Measurements from ENCODE around the gene USP35.

Gene USP35

DNA sequence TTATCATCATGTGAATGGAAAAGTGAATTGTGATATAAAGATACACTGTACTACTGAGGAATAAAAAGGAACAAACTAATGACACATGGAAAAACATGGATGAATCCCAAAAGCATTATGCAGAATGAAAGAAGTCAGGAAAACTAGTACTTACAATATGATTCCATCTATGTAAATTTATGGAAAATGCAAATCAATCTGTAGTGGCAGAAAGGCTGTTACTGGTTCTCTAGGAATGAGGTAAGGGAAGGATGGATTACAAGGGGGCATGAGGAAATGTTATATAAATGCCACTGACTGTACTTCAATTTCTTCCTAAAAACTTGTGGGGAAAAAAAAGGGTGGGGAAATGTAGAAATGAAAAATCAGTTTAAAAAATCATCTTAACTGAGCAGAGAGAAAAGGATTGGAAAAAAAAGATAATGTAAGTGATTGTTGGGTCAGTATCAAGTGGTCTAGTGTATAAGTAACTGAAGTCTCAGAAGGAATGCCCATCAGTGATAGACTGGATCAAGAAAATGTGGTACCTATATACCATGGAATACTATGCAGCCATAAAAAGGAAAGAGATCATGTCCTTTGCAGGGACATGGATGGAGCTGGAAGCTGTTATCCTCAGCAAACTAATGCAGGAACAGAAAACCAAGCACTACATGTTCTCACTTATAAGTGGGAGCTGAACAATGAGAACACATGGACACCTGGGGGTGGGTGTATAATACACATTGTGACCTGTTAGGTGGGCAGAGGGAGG, 48.8 kb downstream of the USP35 start:
- H3K27ac Mint-ChIP-seq = no peak overlapping the region
- no peak overlapping the region for H3K4me3 Mint-ChIP-seq
- peaks cover 15 to 19% of the 10 kb centered on the region in 2 donors for H3K9me3 Mint-ChIP-seq
- no peaks in the 10 kb centered on the region for H3K27me3 Mint-ChIP-seq
- DNase-seq = no peak
- peaks cover 34 to 41% of the 10 kb centered on the region in 2 donors for H3K36me3 Mint-ChIP-seq
- no peak for ATAC-seq (replicated peaks)
- peaks cover 2 to 5% of the 10 kb centered on the region in 2 donors for H3K4me1 Mint-ChIP-seq

DNA sequence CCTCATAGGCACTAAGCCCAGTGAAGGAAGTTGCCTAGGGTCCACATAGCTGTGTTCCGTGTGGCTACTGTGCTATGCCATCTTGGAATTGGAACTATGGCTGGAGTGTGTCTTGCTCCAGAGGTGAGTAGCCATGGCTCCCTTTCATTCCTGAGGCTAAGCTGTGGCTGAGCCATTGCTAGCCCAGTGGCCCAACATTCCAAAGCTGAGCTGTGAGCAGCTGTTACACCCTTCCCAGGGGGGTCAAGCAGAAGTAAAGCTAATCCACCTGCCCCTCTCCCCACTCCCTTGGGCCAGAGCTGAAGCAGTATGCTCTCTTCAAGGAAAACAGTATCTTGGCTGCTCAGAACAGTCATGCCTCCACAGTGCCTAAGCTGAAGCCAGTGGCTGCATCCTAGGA, 51.1 kb downstream of the USP35 start:
- Mint-ChIP-seq H3K27ac (no peak overlapping the region), H3K4me3 (no peak overlapping the region), H3K4me1 (peaks cover 6 to 15% of the 10 kb centered on the region in 2 donors), H3K27me3 (no peaks in the 10 kb centered on the region), H3K9me3 (peaks cover 17 to 21% of the 10 kb centered on the region in 2 donors), H3K36me3 (peaks cover 40 to 41% of the 10 kb centered on the region in 2 donors)
- no peak for ATAC-seq (replicated peaks)
- no peak for DNase-seq

DNA sequence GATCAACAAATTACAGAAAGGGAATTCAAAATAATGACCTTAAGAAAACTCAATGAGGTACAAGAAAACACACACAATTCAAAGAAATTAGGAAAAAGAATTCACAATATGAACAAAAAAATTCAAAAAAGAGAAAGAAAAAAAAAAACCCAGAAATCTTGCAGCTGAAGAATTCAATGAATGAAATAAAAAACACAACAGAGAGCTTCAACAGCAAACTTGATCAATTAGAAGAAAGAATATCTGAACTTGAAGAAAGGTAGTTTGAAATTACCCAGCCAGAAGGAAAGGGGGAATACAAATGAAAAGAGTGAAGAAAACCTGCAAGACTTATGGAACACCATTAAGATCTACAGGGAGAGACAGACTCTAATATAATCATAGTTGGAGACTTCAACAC, 52.8 kb downstream of the USP35 start:
- Mint-ChIP-seq H3K9me3 (peaks cover 19 to 21% of the 10 kb centered on the region in 2 donors), H3K36me3 (peaks cover 35 to 38% of the 10 kb centered on the region in 2 donors), H3K4me1 (peaks cover 5 to 14% of the 10 kb centered on the region in 2 donors), H3K27me3 (no peaks in the 10 kb centered on the region), H3K4me3 (no peak overlapping the region), H3K27ac (no peak overlapping the region)
- ATAC-seq (replicated peaks) (no peak), DNase-seq (no peak)

DNA sequence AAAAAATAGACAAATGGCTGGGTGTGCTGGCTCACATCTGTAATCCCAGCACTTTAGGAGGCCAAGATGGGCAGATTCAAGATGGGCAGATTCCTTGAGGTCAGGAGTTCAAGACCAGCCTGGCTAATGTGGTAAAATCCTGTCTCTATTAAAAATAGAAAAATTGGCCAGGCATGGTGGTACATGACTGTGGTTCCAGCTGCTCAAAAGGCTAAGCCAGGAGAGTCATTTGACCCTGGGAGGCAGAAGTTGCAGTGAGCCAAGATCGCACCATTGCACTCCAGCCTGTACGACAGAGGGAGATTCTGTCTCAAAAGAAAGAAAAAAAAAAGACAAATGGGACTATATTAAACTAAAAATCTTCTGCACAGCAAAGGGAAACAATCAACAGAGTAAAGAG, 55.4 kb downstream of the USP35 start:
- Mint-ChIP-seq H3K36me3 (peaks cover 32 to 34% of the 10 kb centered on the region in 2 donors), H3K27ac (no peak overlapping the region), H3K27me3 (no peaks in the 10 kb centered on the region), H3K4me3 (no peak overlapping the region), H3K4me1 (peaks cover 6 to 19% of the 10 kb centered on the region in 2 donors), H3K9me3 (peaks cover 13 to 19% of the 10 kb centered on the region in 2 donors)
- ATAC-seq (replicated peaks) = no peak
- no peak for DNase-seq

DNA sequence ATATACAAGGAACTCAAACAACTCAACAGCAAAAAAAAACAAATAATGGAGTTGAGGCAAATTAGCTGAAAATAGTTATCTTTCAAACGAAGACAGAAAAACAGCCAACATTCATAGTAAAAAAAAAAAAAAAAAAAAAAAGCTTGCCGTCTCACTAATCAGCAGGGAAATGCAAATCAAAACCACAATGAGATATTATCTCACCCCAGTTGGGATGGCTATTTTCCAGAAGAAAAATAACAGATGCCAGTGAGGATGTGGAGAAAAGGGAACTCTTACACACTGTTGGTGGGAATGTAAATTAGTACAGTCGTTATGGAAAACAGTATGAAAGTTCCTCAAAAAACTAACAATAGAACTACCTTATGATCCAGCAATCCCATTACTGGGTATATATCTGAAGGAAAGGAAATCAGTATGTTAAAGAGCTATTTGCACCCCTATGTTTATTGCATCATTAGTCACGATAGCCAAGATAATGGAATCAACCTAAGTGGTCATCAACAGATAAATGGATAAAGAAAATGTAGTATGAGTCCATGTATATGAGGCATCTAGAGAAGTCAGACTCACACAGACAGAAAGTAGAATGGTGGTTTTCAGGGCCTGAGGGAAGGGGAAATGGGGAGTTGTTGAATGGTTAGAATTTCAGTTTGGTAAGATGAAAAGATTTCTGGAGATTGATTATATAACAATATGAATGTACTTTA, 56.0 kb downstream of the USP35 start:
- H3K36me3 Mint-ChIP-seq = peaks cover 29 to 34% of the 10 kb centered on the region in 2 donors
- no peak overlapping the region for H3K4me3 Mint-ChIP-seq
- H3K27ac Mint-ChIP-seq = no peak overlapping the region
- ATAC-seq (replicated peaks) = no peak
- DNase-seq = no peak
- H3K9me3 Mint-ChIP-seq = peaks cover 13 to 19% of the 10 kb centered on the region in 2 donors
- H3K4me1 Mint-ChIP-seq = peaks cover 6 to 20% of the 10 kb centered on the region in 2 donors
- no peaks in the 10 kb centered on the region for H3K27me3 Mint-ChIP-seq

DNA sequence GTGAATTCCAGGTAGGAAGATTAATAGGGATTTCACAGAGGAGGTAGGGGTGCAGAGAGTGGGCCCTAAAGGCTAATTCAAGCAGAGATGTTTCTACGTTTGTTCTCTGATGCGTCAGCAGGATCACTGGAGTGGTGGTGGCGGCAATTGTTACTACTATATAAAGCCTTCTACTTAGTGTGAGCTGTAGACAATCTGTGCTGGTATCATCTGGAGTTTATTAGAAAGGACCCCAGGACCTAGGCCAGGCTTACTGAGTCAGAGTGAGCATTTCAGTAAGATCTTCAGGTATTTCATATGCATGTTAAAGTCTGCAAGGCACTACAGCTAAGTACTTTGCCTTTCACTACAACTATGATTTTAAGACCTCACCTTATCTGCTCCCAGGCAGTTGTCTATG, 59.5 kb downstream of the USP35 start:
- DNase-seq = no peak
- no peaks in the 10 kb centered on the region for H3K27me3 Mint-ChIP-seq
- no peak overlapping the region for H3K27ac Mint-ChIP-seq
- H3K4me3 Mint-ChIP-seq = no peak overlapping the region
- peaks cover 8 to 21% of the 10 kb centered on the region in 2 donors for H3K36me3 Mint-ChIP-seq
- ATAC-seq (replicated peaks) = no peak
- H3K9me3 Mint-ChIP-seq = peaks cover 0 to 2% of the 10 kb centered on the region in 2 donors
- peaks cover 6 to 20% of the 10 kb centered on the region in 2 donors for H3K4me1 Mint-ChIP-seq

DNA sequence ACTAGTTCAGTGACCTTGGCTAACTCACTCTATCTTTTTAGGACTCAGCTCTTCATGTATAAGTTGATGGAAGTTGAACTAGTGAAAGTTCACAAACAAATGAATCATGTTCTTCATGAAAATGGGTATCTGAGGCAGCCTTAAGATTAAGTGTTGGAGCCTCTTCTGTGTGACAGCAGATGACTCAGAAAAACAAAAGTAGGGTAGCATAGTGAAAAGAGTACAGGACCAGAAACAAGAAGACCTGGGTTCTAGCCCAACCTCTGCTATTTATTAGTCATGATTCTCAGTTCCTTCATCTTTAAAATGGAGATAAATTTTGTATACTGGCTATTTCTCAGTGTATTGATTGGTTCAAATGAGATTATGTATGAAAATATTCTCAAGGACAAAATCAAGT, 60.2 kb downstream of the USP35 start:
- ATAC-seq (replicated peaks) = peak; percentile 66 to 70
- Mint-ChIP-seq H3K27me3 (no peaks in the 10 kb centered on the region), H3K36me3 (peaks cover 8 to 22% of the 10 kb centered on the region in 2 donors), H3K27ac (no peak overlapping the region), H3K9me3 (peaks cover 0 to 2% of the 10 kb centered on the region in 2 donors), H3K4me3 (no peak overlapping the region), H3K4me1 (peaks cover 6 to 16% of the 10 kb centered on the region in 2 donors)
- no peak for DNase-seq

DNA sequence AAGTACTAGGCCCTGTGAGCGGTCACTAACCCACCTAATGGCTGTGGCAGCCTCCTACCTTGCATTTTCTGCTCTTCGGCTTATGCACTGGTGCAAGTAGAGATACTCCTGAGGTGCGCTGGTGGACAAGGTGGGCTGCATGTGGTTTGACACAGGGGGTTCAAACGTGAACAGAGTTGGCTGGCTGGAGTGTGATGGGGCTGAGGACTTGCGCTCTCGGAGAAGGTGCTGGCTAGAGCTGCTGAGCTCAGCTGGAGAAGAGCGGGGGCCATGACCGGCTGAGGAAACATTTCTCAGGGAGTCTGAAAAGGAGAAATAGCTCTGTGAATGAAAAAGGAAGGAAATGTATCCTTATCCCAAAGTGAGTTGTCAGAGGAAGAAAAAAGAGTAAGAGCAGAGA, 61.4 kb downstream of the USP35 start:
- Mint-ChIP-seq H3K36me3 (peaks cover 8 to 23% of the 10 kb centered on the region in 2 donors), H3K27me3 (no peaks in the 10 kb centered on the region), H3K27ac (no peak overlapping the region), H3K4me1 (peaks cover 1 to 6% of the 10 kb centered on the region in 2 donors), H3K9me3 (peaks cover 0 to 2% of the 10 kb centered on the region in 2 donors), H3K4me3 (no peak overlapping the region)
- DNase-seq (no peak), ATAC-seq (replicated peaks) (no peak)

DNA sequence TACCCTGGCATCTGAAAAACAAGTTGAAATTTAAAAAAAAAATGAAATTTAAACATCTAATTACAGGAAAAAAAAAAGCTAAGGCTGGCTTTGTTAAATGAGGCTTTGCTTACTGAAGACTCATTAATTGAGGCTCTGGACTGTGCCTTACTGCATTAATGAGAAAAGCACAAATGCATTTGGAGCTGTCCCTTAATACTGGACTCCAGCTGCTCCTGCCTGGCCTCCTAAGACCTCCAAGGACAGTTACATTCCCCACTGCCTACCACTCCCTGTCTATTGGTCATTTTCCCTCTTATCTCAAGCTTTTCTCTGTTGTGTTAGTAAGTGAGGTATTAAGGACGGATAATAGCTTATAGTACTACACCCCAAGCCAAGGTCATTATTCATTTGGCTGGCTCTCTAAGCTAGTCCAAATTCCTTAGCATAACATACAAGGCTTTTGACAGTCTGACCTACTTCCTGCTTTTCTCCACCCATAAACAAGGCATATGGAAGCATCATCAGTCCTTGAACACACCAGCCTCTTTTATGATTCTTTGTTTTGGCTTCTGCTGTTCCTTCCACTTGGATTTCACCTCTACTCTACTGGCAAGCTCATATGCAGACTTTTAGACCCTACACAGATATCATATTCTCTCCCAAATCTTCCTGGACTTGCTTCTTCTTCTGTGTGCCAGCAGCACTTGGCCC, 62.5 kb downstream of the USP35 start:
- peaks cover 8 to 22% of the 10 kb centered on the region in 2 donors for H3K36me3 Mint-ChIP-seq
- no peak overlapping the region for H3K27ac Mint-ChIP-seq
- H3K4me3 Mint-ChIP-seq = no peak overlapping the region
- no peaks in the 10 kb centered on the region for H3K27me3 Mint-ChIP-seq
- H3K9me3 Mint-ChIP-seq = peaks cover 0 to under 1% of the 10 kb centered on the region in 2 donors
- ATAC-seq (replicated peaks) (no peak), DNase-seq (no peak)
- H3K4me1 Mint-ChIP-seq = peaks cover 1 to 5% of the 10 kb centered on the region in 2 donors

DNA sequence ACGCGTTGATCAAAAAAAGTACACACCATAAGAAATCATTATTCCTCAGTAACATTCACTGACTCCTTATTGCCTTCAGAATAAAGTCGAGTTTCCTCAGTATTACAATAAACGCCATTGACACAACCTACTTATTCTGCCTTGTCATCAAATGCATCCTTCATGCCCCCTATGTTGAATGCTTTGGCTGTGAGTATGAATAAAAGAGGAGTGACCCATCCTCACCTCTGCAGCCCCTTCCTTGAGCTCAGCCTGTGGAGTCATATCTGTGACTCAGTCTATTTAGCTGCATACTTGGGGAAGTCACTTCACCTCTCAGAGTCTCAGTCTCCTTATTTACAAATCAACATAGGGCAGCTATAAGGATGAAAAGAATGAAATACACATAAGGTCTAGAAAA, 65.1 kb downstream of the USP35 start:
- Mint-ChIP-seq H3K9me3 (no peaks in the 10 kb centered on the region), H3K27me3 (no peaks in the 10 kb centered on the region), H3K36me3 (peaks cover 1 to 15% of the 10 kb centered on the region in 2 donors), H3K4me3 (no peak overlapping the region), H3K4me1 (peaks cover under 1 to 14% of the 10 kb centered on the region in 2 donors), H3K27ac (no peak overlapping the region)
- ATAC-seq (replicated peaks) (no peak), DNase-seq (no peak)

DNA sequence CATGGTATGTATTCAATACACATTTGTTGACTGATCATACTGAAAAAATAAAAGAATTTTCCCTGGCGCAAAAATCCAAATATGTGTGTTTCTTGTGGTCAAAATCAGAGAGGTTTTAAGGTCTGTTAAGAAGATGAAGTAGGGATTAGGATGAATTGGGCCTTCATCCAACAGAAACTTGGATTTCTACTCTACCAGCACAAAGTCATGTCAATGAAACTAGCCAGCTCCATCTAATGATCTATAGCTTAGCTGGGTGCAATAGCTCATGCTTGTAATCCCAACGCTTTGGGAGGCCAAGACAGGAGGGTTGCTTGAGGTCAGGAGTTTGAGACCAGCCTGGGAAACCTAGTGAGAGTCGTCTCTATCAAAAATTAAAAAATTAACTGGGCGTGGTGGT, 65.5 kb downstream of the USP35 start:
- DNase-seq (no peak), ATAC-seq (replicated peaks) (no peak)
- Mint-ChIP-seq H3K9me3 (no peaks in the 10 kb centered on the region), H3K4me1 (peaks cover 0 to 11% of the 10 kb centered on the region in 2 donors), H3K4me3 (no peak overlapping the region), H3K27me3 (no peaks in the 10 kb centered on the region), H3K36me3 (peaks cover 0 to 15% of the 10 kb centered on the region in 2 donors), H3K27ac (no peak overlapping the region)

DNA sequence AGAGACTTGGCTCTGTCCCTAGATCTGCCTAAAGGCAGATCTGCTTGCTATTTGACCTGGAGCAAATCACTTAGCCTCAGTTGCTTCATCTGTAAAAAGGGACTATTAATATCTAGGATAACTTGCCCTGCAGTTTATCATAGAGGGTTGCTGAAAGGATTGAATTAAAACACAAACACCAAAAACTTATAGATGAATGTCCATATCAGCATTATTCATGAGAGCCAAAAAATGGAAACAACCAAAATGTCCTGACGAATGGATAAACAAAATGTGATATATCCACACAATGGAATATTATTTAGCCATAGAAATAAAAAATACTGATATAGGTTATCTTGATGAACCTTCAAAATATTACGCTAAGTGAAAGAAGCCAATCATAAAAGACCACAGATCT, 67.2 kb downstream of the USP35 start:
- Mint-ChIP-seq H3K27ac (no peak overlapping the region), H3K36me3 (peaks cover 0 to 10% of the 10 kb centered on the region in 2 donors), H3K9me3 (no peaks in the 10 kb centered on the region), H3K27me3 (no peaks in the 10 kb centered on the region), H3K4me1 (peaks cover 0 to 11% of the 10 kb centered on the region in 2 donors), H3K4me3 (no peak overlapping the region)
- ATAC-seq (replicated peaks) (no peak), DNase-seq (no peak)

DNA sequence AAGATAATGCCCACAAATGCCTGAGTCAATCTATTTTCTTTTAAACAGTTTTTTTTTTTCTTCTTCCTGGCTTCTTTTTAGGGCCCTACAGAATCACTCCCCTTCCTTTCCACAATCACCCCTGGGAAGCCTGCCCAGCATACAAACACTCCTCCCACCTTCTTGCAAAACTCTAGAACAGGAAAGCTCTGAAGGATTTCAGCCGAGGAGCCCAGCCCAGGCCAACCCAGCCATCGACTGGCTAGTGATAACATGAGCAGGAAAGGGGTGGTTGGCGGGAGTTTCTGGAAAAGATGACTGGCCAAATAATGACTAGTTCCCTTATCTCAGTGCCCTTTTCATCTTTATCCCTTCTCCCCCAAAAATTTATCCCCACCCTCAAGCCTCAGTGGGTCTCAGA, 68.2 kb downstream of the USP35 start:
- H3K4me3 Mint-ChIP-seq = no peak overlapping the region
- H3K27ac Mint-ChIP-seq = no peak overlapping the region
- H3K4me1 Mint-ChIP-seq = peaks cover 0 to 11% of the 10 kb centered on the region in 2 donors
- no peaks in the 10 kb centered on the region for H3K27me3 Mint-ChIP-seq
- no peak for DNase-seq
- H3K36me3 Mint-ChIP-seq = peaks cover 0 to 10% of the 10 kb centered on the region in 2 donors
- H3K9me3 Mint-ChIP-seq = no peaks in the 10 kb centered on the region
- ATAC-seq (replicated peaks) = no peak

DNA sequence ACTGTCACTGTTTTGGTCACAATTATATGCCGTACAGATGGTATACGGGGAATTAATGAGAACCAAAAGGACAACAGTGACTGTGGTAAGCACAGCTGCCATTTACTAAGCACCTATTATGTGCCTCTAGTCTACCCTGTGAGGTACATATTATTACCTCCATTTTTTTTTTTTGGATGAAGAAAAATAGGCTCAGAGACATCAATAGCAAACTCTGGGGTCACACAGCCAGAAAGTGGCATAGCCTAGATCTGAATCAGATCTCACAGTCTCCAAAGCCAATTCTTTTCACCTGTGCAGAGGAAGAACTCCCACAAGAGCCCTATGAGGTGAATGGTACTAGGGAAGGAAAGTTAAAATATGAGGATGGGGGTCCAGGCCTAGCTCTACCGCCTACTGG, 68.9 kb downstream of the USP35 start:
- no peak for ATAC-seq (replicated peaks)
- H3K4me3 Mint-ChIP-seq = no peak overlapping the region
- H3K4me1 Mint-ChIP-seq = peaks cover 0 to 11% of the 10 kb centered on the region in 2 donors
- DNase-seq = no peak
- no peak overlapping the region for H3K27ac Mint-ChIP-seq
- peaks cover 0 to 10% of the 10 kb centered on the region in 2 donors for H3K36me3 Mint-ChIP-seq
- no peaks in the 10 kb centered on the region for H3K9me3 Mint-ChIP-seq
- no peaks in the 10 kb centered on the region for H3K27me3 Mint-ChIP-seq

All from stimulated activated naive B cell treated with anti-CD40 and anti-IgM and Interleukin-4, amounts not matched to agents 10 μg/mL and 1 μg/mL and 100 μg/mL, for 72 hours (primary cell).